GM10266 (cell line): ENCODE results near the gene RAB36.

Experiments
- DNase-seq: peaks from one replicate; pipeline ENCODE4 v3.0.0; 2012; ENCODE audit errors: extremely low spot score
- TF ChIP-seq, protein P1 (sequence below): IDR thresholded peaks from 2 replicates; pipeline ENCODE4 v1.5.1; 2012; ENCODE audit warnings: mild to moderate bottlenecking, low read depth; ENCODE audit not compliant: control insufficient read depth, insufficient read depth; ENCODE audit errors: missing control alignments

The RAB36 gene

DNA sequence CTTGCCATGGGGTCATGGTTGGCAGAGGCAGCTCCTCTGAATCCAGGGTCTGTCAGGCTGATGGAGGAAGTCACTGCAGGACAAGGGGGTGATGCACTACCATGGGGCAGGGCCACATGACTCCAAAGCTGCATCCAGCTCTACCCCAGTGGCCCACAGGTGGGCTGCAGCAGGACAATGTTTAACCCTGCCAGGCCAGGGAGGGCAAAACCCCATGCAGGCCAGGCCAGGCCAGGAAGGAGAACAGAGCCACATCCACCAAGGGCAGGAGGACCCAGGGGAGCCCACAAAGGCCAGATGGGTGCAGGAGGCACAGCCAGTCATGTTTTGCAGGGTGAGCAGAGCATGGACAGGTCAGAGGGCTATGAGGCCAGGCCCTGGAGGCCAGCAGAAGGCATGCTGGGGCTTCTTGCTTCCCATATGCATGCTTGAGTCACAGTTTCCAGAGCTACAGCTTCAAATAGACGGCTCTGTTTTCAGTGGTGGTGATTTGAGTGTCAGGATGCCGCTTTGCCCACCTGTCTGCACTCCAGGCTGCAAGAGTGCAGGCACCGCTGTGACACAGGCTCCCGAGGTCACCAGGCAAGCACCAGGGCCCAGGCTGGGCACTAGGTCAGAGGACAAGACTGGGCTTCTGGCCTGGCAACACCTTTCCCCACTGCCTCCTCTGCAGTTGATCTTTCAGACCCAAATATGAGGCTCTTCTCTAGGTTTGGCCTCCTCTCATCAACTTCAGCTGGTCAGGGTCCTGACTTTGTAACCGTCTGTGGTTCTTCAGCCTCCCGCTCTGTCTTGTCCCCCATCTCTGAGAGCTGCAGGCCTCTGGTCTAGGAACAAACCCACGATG is 26.4 kb upstream of the RAB36 start:
- DNase-seq: no peak
- TF ChIP-seq, protein P1, sequence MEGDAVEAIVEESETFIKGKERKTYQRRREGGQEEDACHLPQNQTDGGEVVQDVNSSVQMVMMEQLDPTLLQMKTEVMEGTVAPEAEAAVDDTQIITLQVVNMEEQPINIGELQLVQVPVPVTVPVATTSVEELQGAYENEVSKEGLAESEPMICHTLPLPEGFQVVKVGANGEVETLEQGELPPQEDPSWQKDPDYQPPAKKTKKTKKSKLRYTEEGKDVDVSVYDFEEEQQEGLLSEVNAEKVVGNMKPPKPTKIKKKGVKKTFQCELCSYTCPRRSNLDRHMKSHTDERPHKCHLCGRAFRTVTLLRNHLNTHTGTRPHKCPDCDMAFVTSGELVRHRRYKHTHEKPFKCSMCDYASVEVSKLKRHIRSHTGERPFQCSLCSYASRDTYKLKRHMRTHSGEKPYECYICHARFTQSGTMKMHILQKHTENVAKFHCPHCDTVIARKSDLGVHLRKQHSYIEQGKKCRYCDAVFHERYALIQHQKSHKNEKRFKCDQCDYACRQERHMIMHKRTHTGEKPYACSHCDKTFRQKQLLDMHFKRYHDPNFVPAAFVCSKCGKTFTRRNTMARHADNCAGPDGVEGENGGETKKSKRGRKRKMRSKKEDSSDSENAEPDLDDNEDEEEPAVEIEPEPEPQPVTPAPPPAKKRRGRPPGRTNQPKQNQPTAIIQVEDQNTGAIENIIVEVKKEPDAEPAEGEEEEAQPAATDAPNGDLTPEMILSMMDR: no peak

DNA sequence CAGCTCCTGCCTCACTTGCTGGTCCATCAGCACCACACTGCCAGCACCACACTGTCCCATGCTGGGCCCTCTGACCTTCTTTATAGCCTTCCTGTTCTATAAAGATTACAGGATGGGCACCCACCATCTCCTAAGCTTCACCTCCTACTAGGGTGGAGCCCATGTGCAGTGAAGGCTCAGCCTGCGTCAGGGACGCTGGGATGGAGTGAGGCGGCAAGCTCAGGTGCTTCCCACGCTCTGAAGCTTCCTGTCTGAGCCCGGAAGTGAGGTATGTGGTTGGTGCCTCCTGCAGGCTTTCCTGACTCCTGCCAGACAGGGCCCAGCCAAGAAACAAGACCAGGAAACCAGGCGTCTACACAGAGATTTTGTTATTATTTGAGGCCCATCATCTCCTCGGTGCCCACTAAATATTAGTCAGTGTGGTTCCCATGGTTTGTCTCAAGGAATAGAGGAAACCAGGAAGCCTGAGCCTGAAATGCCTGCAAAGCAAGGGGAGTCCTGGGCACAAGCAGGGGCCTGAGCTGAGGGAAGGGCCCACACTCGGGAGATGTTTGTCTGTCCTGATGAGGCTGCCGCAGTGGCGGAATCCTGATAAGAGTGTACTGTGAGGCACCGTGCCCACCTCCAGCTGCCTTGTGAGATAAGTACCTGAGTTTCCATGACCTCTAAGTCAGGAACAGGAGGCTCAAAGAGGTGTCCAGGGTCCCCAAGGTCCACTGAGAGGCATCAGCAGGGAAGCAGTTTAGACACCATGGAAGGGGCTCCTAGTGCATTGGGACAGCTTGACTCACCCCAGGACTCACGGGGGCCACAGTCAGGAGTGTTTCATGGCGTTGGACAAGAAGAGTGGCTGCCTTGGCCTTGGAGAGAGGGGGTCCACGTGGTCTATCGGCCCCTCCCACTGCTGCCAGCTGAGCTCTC is 25.5 kb upstream of the RAB36 start:
- DNase-seq: no peak
- TF ChIP-seq, protein P1: no peak

DNA sequence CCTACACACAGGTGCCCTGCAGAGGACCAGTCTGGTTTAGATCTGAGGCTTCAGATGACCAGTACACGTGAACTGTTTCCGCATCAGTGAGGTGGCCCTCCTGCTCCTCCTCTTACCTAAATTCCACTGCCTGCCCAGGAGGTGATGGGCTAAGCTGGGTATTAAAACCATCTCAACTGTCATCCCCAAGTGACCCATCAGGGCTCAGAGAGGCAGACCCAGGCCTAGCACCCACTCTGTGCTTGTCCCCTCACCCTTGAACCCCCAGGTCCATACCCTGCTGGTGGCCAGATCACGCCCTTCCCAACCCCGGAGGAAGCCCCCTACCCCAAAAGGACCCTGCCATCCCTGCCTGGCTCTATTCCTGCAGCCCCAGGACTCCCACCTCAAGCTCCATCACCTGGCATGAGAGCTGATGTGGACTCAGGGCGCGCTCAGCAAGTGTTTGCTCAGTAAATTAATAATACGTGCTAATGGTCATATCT is 24.8 kb upstream of the RAB36 start:
- TF ChIP-seq, protein P1: no peak

DNA sequence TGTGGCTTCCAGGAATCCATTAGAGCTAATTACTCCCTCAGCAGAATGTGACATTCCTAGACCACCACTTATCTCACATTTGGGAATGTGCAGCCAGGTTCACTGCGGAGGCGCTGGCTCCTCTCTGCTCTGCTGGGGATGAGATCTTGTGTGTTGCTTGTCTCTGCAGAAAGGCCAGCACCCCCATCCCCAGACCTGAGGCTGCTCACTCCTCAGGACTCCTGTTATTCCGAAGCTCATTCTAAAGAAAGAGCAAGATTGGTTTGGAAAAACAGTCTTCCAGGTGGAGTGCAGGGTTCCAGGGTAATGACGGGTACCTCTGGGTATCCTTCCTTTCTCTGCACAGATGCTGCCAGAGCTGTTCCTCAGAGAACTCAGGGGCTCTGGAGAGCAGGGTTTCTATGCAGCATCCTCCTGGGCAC is 24.3 kb upstream of the RAB36 start:
- no peak for DNase-seq
- TF ChIP-seq, protein P1: no peak

More for the DNA sequence above, 24.8 kb upstream of the RAB36 start:
- no peak for DNase-seq

DNA sequence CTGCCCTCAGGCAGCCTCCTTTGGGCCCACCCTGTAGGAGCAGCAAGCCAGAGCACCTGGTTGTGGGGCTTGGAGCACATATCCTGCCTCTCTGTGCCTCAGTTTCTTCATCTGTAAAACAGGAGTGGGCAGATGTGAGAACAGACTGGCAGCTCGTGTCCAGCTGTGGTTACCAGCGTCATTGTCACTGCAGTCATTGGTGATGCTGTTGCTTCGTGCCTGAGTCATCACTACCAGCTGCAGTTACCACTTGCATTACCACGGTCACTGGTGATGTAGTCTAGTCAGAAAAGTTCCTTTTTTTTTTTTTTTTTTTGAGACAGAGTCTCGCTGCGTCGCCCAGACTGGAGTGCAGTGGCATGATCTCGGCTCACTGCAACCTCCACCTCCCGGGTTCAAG is 23.9 kb upstream of the RAB36 start:
- TF ChIP-seq, protein P1: no peak
- no peak for DNase-seq

DNA sequence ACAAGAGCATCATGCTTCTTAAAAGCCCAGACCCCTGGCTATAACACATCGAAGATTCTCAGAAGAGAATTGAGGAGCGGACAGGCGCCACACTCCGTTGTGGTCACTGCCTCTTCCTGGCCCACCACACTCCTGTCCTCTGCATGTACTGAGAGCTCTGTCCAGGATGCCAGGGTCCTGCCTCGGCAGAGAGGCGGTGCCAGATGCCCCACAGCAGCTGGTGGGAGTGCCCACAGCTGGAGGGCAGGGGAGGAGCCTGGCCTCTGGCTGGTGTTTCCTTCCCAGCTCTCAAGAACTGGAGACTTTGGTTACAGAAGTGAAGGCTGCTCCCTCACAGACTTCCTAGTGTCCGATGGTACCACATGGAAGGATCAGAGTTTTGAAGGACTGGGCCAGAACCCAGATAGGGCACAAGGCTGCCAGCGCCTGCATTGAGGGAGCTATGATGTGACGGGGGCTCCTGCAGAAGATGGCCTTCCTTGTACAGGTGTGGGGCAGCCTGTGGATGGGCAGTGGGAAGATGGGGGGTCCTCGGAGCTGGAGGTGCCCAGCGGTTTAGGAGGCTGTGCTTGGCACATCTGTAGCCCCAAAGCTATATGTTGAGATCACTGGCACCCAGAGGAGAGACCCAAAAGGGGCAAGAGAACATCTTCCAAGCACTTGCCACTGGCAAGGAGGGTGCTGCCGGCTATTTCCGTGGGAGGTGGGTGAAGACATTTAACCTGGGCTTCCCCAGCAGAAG is 22.9 kb upstream of the RAB36 start:
- DNase-seq: no peak
- TF ChIP-seq, protein P1: no peak
